Measurements from ENCODE around the gene USP30.

DNA sequence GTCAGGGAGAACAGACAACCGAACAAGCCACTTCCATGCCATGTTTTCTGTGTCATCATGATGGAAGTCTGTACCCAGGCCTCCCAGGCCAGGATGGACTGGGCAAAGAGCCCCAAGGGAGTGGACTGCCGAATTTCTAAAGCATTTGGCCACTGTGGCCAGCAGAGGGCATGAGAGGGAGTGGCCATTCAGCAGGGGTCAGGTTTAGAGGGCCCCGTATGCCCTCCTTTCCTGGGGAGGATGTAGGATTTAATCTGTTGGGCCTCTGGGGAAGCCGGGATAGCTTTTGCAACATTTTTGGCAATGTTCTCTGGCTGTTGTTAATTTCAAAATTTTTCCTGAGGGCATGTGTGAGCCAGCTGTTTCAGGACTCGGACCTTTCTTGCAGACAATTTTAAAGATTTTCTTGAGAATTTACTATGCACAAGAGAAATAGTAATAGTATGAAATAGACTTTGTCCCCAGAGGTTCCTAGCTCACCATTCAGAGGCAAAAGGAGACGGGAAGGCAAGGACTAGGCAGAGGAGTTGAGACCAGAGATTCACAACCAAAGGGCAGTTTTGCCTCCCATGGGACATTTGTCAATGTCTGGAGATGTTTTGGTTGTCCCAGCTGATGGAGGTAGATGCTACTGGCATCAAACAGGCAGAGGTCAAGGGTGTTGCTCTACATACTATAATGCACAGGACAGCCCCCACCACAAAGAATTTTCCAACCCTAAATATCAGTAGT is 82.0 kb downstream of the USP30 start:
- TF ChIP-seq, protein P1, sequence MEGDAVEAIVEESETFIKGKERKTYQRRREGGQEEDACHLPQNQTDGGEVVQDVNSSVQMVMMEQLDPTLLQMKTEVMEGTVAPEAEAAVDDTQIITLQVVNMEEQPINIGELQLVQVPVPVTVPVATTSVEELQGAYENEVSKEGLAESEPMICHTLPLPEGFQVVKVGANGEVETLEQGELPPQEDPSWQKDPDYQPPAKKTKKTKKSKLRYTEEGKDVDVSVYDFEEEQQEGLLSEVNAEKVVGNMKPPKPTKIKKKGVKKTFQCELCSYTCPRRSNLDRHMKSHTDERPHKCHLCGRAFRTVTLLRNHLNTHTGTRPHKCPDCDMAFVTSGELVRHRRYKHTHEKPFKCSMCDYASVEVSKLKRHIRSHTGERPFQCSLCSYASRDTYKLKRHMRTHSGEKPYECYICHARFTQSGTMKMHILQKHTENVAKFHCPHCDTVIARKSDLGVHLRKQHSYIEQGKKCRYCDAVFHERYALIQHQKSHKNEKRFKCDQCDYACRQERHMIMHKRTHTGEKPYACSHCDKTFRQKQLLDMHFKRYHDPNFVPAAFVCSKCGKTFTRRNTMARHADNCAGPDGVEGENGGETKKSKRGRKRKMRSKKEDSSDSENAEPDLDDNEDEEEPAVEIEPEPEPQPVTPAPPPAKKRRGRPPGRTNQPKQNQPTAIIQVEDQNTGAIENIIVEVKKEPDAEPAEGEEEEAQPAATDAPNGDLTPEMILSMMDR (IDR thresholded peaks at IDR 0.05 in 4 of 5, conservative IDR thresholded peaks at IDR 0.05 in 1 of 5), result peak in 4 of 5 experiments; percentile 55 to 71 (median 58)
- peak in 1 of 2 donors; percentile 9 for TF ChIP-seq POLR2A (IDR thresholded peaks at IDR 0.05)
